HepG2 (cell line): Measurements from ENCODE around the gene C19orf85. TPM values are rescaled to one million over a fixed set of nuclear protein-coding genes. Genes with fewer than 3 reads are reported as not detected.

Experiments
- CAMTA2 ChIP-seq: sonication (generic); formaldehyde crosslinking; IDR thresholded peaks from 2 replicates; pipeline ENCODE4 v1.4.0; 2020; ENCODE audit warnings: mild to moderate bottlenecking, missing genetic modification reagents, borderline replicate concordance
- CREB1 ChIP-seq, 2 experiments: fragments of 450-650 bp in 1 of 2; IDR thresholded peaks; 2 replicates each; pipeline ENCODE4 v1.6.1; 2016 to 2017; ENCODE audit warnings: control low read depth in 1 of 2, mild to moderate bottlenecking in 1 of 2, missing compliant biosample characterization in 1 of 2, missing genetic modification characterization in 1 of 2
- POLR2G ChIP-seq: fragments of 200-400 bp; formaldehyde crosslinking; IDR thresholded peaks from 2 replicates; pipeline ENCODE4 v1.6.1; 2018; ENCODE audit warnings: mild to moderate bottlenecking, low read depth, low read length, moderate library complexity
- SRY ChIP-seq: sonication (generic); formaldehyde crosslinking; IDR thresholded peaks from 2 replicates; pipeline ENCODE4 v1.8.0; 2022; ENCODE audit warnings: mild to moderate bottlenecking, missing genetic modification reagents
- TAF15 ChIP-seq: fragments of 200-400 bp; formaldehyde crosslinking; IDR thresholded peaks from one replicate; pipeline ENCODE4 v1.6.1; 2018; ENCODE audit warnings: mild to moderate bottlenecking, low read depth, low read length; ENCODE audit not compliant: poor library complexity, severe bottlenecking
- TBP ChIP-seq: sonication (generic); formaldehyde crosslinking; IDR thresholded peaks from 2 replicates; pipeline ENCODE4 v1.5.0; 2020; ENCODE audit warnings: missing genetic modification reagents
- TCF12 ChIP-seq, 2 experiments: fragments of 450-650 bp in 1 of 2; sonication (generic) in 1 of 2; formaldehyde crosslinking in 1 of 2; IDR thresholded peaks; 2 replicates each; pipeline versions ENCODE4 v1.6.1 to v1.8.0; 2017 to 2022; ENCODE audit warnings: antibody characterized with exemption in 1 of 2, mild to moderate bottlenecking in 1 of 2, missing genetic modification reagents in 1 of 2, moderate library complexity in 1 of 2
- polyA plus RNA-seq, 8 experiments: library from polyadenylated mRNA; depleted of rRNA in 3 of 8; stranded (reverse) in 7 of 8; unstranded in 1 of 8; fragments of >200 nt; fragmentation: Illumina TruSeq in 4 of 8; extraction: Trizol in 4 of 8; gene quantifications; 2 replicates each; pipeline versions ENCODE4 v1.2.1 to v1.2.3, GENCODE V29; 2011 to 2016; ENCODE audit warnings: low read depth in 4 of 8, missing spikeins in 1 of 8, mixed read lengths in 1 of 8; ENCODE audit not compliant: insufficient read depth in 1 of 8
- total RNA-seq, 5 experiments: library from RNA; depleted of rRNA; stranded (reverse); fragments of >200 nt; fragmentation: Illumina TruSeq; extraction: Trizol; gene quantifications; 2 replicates each; pipeline ENCODE4 v1.2.3, GENCODE V29; 2016; ENCODE audit warnings: low read depth in 1 of 5
- TF ChIP-seq, protein P1 (sequence below): sonication (generic); formaldehyde crosslinking; IDR thresholded peaks from 2 replicates; pipeline ENCODE4 v1.5.1; 2020; ENCODE audit warnings: mild to moderate bottlenecking, missing genetic modification reagents, moderate library complexity
- TF ChIP-seq, protein P2 (sequence below): sonication (generic); formaldehyde crosslinking; IDR thresholded peaks from 2 replicates; pipeline ENCODE4 v1.5.1; 2020; ENCODE audit warnings: missing genetic modification reagents, mild to moderate bottlenecking, borderline replicate concordance
- TF ChIP-seq, protein P3 (sequence below), 2 experiments: fragments of 450-650 bp in 1 of 2; sonication (generic) in 1 of 2; formaldehyde crosslinking in 1 of 2; IDR thresholded peaks; 2 replicates each; pipeline versions ENCODE4 v1.6.1 to v1.8.0; 2016 to 2022; ENCODE audit warnings: antibody characterized with exemption in 1 of 2, mild to moderate bottlenecking in 1 of 2, missing genetic modification reagents in 1 of 2
- TF ChIP-seq, protein P4 (sequence below): IDR thresholded peaks from 2 replicates; pipeline ENCODE4 v1.6.1; 2016; ENCODE audit warnings: mild to moderate bottlenecking, missing biosample characterization, missing genetic modification reagents

C19orf85 gene
- total and polyA plus RNA-seq, 2 of the 13 experiments (the other 11 are each of a cell fraction or from before 2014, with no cell fraction given) = not detected

DNA sequence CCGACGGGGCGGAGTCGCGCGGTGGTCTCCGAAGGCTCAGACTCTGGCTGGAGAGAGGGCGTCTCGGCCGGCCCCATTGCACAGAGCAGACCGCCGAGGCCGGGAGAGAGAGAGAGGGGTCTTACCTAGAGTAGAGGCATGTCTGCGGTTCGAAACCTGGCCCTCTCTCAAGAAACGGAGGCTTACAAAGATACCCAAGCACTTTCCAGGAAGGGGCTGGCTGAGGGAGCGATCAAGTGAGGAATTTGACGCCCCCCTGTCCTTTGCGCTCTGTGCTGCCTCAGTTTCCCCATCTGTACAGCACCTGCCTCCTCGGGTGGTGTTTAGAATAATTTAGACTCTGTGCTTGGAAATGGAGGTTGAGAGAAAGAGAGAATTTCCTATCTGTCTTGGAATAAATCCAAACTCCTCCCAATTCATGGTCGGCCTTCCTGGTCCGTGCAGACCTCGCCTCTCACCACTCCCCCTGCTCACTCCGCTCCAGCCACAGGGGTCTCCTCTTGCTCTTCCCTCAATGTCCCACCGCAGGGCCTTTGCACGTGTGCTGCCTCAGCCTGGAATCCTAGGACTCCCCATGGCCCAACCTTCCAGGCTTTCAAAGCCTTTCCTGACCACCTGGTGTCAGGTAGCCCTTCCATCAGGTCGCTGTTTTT is 2.5 kb downstream of the C19orf85 start (continued):
- TF ChIP-seq, protein P1, sequence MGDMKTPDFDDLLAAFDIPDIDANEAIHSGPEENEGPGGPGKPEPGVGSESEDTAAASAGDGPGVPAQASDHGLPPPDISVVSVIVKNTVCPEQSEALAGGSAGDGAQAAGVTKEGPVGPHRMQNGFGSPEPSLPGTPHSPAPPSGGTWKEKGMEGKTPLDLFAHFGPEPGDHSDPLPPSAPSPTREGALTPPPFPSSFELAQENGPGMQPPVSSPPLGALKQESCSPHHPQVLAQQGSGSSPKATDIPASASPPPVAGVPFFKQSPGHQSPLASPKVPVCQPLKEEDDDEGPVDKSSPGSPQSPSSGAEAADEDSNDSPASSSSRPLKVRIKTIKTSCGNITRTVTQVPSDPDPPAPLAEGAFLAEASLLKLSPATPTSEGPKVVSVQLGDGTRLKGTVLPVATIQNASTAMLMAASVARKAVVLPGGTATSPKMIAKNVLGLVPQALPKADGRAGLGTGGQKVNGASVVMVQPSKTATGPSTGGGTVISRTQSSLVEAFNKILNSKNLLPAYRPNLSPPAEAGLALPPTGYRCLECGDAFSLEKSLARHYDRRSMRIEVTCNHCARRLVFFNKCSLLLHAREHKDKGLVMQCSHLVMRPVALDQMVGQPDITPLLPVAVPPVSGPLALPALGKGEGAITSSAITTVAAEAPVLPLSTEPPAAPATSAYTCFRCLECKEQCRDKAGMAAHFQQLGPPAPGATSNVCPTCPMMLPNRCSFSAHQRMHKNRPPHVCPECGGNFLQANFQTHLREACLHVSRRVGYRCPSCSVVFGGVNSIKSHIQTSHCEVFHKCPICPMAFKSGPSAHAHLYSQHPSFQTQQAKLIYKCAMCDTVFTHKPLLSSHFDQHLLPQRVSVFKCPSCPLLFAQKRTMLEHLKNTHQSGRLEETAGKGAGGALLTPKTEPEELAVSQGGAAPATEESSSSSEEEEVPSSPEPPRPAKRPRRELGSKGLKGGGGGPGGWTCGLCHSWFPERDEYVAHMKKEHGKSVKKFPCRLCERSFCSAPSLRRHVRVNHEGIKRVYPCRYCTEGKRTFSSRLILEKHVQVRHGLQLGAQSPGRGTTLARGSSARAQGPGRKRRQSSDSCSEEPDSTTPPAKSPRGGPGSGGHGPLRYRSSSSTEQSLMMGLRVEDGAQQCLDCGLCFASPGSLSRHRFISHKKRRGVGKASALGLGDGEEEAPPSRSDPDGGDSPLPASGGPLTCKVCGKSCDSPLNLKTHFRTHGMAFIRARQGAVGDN (CRISPR knock-in tag) = 0 out of 2 replicates have a peak, but pooled peaks have one; percentile 11
- TF ChIP-seq, protein P2, sequence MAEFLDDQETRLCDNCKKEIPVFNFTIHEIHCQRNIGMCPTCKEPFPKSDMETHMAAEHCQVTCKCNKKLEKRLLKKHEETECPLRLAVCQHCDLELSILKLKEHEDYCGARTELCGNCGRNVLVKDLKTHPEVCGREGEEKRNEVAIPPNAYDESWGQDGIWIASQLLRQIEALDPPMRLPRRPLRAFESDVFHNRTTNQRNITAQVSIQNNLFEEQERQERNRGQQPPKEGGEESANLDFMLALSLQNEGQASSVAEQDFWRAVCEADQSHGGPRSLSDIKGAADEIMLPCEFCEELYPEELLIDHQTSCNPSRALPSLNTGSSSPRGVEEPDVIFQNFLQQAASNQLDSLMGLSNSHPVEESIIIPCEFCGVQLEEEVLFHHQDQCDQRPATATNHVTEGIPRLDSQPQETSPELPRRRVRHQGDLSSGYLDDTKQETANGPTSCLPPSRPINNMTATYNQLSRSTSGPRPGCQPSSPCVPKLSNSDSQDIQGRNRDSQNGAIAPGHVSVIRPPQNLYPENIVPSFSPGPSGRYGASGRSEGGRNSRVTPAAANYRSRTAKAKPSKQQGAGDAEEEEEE (CRISPR knock-in tag) = 0 out of 2 replicates have a peak, but pooled peaks have one; percentile 76
- TF ChIP-seq, protein P3, sequence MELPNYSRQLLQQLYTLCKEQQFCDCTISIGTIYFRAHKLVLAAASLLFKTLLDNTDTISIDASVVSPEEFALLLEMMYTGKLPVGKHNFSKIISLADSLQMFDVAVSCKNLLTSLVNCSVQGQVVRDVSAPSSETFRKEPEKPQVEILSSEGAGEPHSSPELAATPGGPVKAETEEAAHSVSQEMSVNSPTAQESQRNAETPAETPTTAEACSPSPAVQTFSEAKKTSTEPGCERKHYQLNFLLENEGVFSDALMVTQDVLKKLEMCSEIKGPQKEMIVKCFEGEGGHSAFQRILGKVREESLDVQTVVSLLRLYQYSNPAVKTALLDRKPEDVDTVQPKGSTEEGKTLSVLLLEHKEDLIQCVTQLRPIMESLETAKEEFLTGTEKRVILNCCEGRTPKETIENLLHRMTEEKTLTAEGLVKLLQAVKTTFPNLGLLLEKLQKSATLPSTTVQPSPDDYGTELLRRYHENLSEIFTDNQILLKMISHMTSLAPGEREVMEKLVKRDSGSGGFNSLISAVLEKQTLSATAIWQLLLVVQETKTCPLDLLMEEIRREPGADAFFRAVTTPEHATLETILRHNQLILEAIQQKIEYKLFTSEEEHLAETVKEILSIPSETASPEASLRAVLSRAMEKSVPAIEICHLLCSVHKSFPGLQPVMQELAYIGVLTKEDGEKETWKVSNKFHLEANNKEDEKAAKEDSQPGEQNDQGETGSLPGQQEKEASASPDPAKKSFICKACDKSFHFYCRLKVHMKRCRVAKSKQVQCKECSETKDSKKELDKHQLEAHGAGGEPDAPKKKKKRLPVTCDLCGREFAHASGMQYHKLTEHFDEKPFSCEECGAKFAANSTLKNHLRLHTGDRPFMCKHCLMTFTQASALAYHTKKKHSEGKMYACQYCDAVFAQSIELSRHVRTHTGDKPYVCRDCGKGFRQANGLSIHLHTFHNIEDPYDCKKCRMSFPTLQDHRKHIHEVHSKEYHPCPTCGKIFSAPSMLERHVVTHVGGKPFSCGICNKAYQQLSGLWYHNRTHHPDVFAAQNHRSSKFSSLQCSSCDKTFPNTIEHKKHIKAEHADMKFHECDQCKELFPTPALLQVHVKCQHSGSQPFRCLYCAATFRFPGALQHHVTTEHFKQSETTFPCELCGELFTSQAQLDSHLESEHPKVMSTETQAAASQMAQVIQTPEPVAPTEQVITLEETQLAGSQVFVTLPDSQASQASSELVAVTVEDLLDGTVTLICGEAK (IDR thresholded peaks at IDR 0.05) = no peak
- TF ChIP-seq, protein P3 (CRISPR knock-in tag; IDR thresholded peaks at IDR 0.05) = no peak
- TF ChIP-seq TBP (CRISPR knock-in tag) = no peak
- TF ChIP-seq CAMTA2 = no peak; the same call in 1 of the 2 replicates
- peak; percentile 85 for TF ChIP-seq POLR2G
- peak; percentile 14 for TF ChIP-seq TAF15
- TF ChIP-seq SRY (CRISPR knock-in tag) = 0 out of 2 replicates have a peak, but pooled peaks have one; percentile 27
- TF ChIP-seq, protein P4, sequence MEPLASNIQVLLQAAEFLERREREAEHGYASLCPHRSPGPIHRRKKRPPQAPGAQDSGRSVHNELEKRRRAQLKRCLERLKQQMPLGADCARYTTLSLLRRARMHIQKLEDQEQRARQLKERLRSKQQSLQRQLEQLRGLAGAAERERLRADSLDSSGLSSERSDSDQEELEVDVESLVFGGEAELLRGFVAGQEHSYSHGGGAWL (CRISPR knock-in tag) = peak; percentile 8; the same call in 1 of the 2 replicates
- TF ChIP-seq CREB1 (IDR thresholded peaks at IDR 0.05) = 0 out of 2 replicates have a peak, but pooled peaks have one; percentile 1
- no peak for TF ChIP-seq CREB1 (CRISPR knock-in tag; IDR thresholded peaks at IDR 0.05)
- no peak for TF ChIP-seq TCF12 (IDR thresholded peaks at IDR 0.05)
- TF ChIP-seq TCF12 (CRISPR knock-in tag; IDR thresholded peaks at IDR 0.05) = 0 out of 2 replicates have a peak, but pooled peaks have one; percentile 30
